ENCODE results near the gene DIAPH1.

DIAPH1 gene

DNA sequence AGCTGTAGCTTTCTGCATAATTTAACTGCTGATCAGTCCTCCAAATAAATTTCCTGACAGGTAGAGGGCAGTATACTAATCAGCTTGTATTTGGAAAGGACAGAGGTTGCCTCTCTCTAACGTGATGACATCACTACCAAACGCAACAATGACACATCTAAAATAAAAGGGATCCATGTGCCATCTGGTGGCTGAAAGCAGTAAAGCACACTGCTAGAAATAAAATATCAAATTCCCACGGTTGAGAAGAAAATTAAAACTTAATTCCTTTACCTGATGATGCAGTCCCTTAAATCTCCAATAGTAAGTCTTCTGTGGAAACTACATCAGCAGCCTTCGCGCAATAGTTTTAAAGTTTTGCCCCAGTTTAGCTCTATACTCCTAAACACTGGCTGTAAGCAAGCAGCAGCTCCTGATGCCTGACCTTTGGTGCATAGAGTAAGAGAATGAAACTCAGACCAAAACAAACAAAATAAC, 54.5 kb downstream of the DIAPH1 start:
- DNase-seq (ENCODE audit: low spot score): peak; percentile 80
- no peak overlapping the region for H3K27ac ChIP-seq
- POLR2A ChIA-PET (ENCODE audit: low non-redundant PET): no interaction called here
- CTCF ChIA-PET: interaction anchor here (0.6 to 2.1 kb wide), 47 partner anchors 11 to 726 kb away, joined by 3 to 16 read pairs (median 4); partner anchors contain the start of genes DIAPH1, PCDHB10, PCDHB11 and PCDHB13
- TF ChIP-seq, protein P1, sequence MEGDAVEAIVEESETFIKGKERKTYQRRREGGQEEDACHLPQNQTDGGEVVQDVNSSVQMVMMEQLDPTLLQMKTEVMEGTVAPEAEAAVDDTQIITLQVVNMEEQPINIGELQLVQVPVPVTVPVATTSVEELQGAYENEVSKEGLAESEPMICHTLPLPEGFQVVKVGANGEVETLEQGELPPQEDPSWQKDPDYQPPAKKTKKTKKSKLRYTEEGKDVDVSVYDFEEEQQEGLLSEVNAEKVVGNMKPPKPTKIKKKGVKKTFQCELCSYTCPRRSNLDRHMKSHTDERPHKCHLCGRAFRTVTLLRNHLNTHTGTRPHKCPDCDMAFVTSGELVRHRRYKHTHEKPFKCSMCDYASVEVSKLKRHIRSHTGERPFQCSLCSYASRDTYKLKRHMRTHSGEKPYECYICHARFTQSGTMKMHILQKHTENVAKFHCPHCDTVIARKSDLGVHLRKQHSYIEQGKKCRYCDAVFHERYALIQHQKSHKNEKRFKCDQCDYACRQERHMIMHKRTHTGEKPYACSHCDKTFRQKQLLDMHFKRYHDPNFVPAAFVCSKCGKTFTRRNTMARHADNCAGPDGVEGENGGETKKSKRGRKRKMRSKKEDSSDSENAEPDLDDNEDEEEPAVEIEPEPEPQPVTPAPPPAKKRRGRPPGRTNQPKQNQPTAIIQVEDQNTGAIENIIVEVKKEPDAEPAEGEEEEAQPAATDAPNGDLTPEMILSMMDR (conservative IDR thresholded peaks at IDR 0.05; ENCODE audit: low read depth): peak; percentile 97

DNA sequence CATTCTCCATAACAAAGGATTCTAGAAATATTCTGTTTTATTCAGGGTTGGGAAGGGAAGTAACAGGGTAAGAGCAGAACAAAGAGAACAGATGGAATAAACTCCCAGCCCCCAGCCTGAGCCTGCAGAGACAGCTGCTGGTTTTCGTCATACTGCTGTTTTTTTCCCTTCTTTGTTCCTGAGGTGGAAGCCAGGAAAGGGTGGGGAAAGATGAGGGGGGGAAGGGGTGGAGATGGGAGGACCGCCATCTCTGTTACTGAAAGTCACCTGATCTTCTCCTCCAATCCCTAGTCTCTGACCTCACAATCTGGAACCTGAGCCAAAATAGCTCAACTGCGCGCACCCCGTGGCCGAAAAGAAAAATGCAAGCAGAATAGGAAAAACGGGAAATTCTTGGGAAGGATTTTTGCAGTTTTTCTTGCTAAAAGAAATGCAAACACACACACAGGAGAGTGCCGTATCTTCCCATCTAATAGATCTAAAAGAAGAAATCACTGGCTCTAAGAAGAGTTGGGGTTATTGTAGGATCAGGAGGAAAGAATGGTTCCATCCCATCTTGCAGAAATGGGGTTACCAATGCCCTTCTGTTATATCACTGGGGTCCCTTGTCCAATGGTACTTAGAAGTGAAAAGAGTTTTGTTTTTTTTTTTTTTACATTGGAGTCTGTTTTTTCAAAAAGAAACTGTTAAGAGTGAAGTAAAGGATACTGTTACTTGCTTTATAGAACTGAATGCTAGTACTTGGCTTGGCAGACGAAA, 57.9 kb downstream of the DIAPH1 start:
- H3K27ac ChIP-seq: peak overlapping the region; percentile 74
- CTCF ChIA-PET: interaction anchor here (0.6 to 1.3 kb wide), 21 partner anchors 10 to 536 kb away, joined by 3 to 7 read pairs (median 4); partner anchors contain the start of genes DIAPH1, PCDHB11, PCDHB14 and PCDHB6
- POLR2A ChIA-PET (ENCODE audit: low non-redundant PET): no interaction called here
- peak; percentile 96 for DNase-seq (ENCODE audit: low spot score)
- TF ChIP-seq, protein P1 (conservative IDR thresholded peaks at IDR 0.05; ENCODE audit: low read depth): peak; percentile 93

DNA sequence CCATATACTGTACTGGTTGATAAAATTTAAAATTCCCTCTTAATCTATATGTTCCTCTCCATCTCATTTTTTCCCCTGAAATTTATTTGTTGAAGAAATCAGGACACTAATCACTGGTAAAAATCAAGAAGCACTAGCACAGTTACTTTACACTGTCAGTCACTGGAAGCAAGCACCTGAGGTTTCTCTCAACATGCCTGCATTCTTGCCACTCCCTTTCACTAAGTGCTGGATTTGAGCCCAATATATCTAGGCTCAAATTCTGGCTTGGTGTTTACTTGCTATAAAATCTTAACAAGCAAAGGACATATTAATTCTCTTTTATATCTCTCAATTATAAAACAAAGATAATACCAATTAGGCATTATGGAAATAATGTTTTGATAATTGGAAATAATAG, 58.6 kb downstream of the DIAPH1 start:
- peak overlapping the region; percentile 74; the same call in 1 of the 2 replicates for H3K27ac ChIP-seq
- TF ChIP-seq, protein P1 (conservative IDR thresholded peaks at IDR 0.05; ENCODE audit: low read depth): no peak
- POLR2A ChIA-PET (ENCODE audit: low non-redundant PET): no interaction called here

DNA sequence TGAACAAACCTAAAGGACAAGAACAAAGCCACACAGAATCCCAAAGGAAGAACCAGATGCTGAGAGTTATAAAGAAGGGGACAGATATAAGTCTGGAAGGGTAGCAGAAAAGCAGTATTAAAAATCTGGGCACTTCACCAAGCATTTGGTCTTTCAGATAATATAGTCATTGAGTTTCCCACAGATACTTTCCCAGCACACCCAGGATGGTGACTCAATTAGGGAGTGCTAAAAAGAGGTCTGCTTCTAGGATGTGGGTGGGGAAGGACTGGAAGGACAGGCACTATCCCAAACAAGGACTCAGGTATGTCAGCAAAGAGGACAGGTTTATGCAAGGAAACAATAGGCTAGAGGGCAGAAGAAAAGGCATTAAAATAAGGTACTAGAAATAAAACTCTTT, 59.3 kb downstream of the DIAPH1 start:
- peak; percentile 59 for DNase-seq (ENCODE audit: low spot score)
- TF ChIP-seq, protein P1 (conservative IDR thresholded peaks at IDR 0.05; ENCODE audit: low read depth): no peak
- ChIA-PET POLR2A (ENCODE audit: low non-redundant PET) (no interaction called here), CTCF (interaction anchor here (0.6 kb wide), 1 partner anchor 35 kb away, joined by 5 read pairs; no protein-coding TSS in a partner anchor)
- H3K27ac ChIP-seq: no peak overlapping the region

More for the DNA sequence above, 58.6 kb downstream of the DIAPH1 start:
- CTCF ChIA-PET: interaction anchor here (0.6 to 1.3 kb wide), 15 partner anchors 23 to 361 kb away, joined by 3 to 7 read pairs (median 4); partner anchors contain the start of genes DIAPH1, PCDHB11 and PCDHB14
- peak; percentile 34 for DNase-seq (ENCODE audit: low spot score)

DNA sequence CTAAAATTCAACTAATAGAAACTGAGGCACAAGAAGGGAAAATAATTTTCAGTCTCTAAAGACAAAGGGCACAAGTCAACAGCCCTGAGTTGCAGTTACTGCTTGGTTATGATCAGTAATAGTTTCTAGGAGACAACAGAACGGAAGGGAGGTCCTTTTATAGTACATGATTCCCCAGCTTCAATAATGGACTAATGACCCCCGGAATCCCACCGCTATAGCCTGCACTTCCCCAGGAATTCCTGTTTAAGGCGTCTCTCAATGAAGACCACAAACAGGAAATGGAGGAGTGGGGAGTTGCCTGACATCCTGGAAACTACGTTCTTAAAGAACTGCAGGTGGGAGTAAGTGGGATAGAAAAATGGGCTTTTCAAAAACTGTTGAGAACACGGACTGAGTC, 60.6 kb downstream of the DIAPH1 start:
- peak overlapping the region; percentile 82 for H3K27ac ChIP-seq
- ChIA-PET CTCF (interaction anchor here (0.6 to 2.0 kb wide), 18 partner anchors 10 to 359 kb away, joined by 3 to 17 read pairs (median 4); partner anchors contain the start of genes PCDHB11, PCDHGA12, PCDHGA9 and PCDHGC3), POLR2A (ENCODE audit: low non-redundant PET) (interaction anchor here (0.9 kb wide), 1 partner anchor 82 kb away, joined by 4 read pairs; no protein-coding TSS in a partner anchor)
- TF ChIP-seq, protein P1 (conservative IDR thresholded peaks at IDR 0.05; ENCODE audit: low read depth): peak; percentile 48; the same call in 1 of the 2 replicates
- no peak for DNase-seq (ENCODE audit: low spot score)

DNA sequence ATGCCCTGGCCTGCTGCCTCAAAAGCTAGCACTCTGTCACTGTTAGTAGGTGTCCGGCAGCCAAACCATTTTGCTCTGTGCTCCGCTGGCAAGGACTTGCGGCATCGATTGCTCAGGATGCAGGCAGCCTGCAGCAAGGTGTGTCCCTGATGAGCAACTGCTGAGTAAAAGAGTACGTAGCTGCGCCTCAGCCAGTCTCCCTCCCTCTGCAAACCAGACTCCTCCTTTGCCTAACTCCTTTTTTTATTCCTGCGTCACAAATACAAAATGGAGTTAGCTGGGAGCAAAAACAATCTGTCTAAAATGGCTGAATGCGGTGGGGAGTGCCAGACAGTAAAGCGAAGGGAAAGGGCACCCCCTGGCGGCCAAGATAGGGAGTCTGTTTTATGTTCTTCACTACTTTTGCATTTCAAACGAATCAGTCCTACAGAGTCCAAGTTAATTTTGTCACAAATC, 61.1 kb downstream of the DIAPH1 start:
- POLR2A ChIA-PET (ENCODE audit: low non-redundant PET): interaction anchor here (0.9 kb wide), 1 partner anchor 81 kb away, joined by 4 read pairs; no protein-coding TSS in a partner anchor
- H3K27ac ChIP-seq: peak overlapping the region; percentile 82
- peak; percentile 91 for DNase-seq (ENCODE audit: low spot score)
- CTCF ChIA-PET: interaction anchor here (0.6 to 2.0 kb wide), 21 partner anchors 10 to 358 kb away, joined by 3 to 17 read pairs (median 4); partner anchors contain the start of genes PCDHB11, PCDHGA12, PCDHGA9 and PCDHGC3
- TF ChIP-seq, protein P1 (conservative IDR thresholded peaks at IDR 0.05; ENCODE audit: low read depth): peak; percentile 84
